HG03442 (cell line): Measurements from ENCODE around the gene TMEM132C.

Source experiments
- ATAC-seq: cut with Tn5 transposase; IDR thresholded peaks from one replicate; pipeline ENCODE4 v1.9.1; 2021; ENCODE audit warnings: mild to moderate bottlenecking, moderate library complexity; ENCODE audit not compliant: unreplicated experiment

TMEM132C gene

DNA sequence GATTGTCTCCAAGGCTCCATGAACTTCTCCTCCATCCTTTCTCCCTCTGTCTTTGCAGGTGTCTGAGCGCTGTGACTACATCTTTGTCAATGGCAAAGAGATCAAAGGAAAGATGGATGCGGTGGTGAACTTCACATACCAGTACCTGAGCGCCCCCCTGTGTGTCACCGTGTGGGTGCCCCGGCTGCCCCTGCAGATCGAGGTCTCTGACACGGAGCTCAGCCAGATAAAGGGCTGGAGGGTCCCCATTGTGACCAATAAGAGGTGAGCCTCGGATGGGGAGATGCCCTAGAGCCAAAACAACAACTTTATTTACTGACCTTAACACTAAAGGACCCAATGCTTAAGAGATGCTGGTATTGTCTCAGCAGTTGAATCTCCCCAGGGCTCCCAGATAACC lies 426.8 kb downstream of the TMEM132C start:
- no peak for ATAC-seq

- ATAC-seq = no peak
These were observed 427.5 kb downstream of the TMEM132C start for GRCh38 chr12:128694445-128694844.

DNA sequence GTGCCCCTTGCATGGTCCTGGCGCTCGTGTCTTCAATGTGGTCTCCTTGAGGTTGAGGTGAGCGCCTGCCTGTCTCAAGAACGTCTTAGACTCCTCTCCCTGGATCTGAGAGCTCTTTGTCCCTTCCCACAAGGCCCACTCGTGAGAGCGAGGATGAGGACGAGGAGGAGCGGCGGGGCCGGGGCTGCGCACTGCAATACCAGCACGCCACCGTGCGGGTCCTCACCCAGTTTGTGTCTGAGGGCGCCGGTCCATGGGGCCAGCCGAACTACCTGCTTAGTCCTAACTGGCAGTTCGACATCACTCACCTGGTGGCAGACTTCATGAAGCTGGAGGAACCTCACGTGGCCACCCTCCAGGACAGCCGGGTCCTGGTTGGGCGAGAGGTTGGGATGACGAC lies 428.7 kb downstream of the TMEM132C start:
- ATAC-seq = no peak

- ATAC-seq = no peak
These were observed 431.5 kb downstream of the TMEM132C start for GRCh38 chr12:128698301-128698972.

DNA sequence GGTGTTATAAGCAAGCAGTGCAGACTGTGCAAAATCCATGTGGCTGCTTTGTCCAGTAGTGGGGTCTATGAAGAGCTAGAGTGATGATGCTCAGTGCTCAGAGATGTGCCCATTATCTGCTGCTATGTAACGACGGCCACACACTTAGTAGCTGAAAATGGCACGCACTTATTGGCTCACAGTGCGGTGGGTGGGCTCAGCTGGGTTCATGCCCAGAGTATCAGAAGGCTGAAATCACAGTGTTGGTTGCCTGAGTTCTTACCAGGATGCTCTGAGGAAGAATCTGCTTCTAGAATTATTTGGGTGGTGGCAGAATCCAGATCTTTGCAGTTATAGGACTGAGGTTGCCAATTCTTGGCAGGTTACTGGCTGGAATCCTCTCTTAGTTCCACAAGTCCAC lies 432.1 kb downstream of the TMEM132C start:
- no peak for ATAC-seq

- no peak for ATAC-seq
These were observed 435.4 kb downstream of the TMEM132C start for GRCh38 chr12:128702371-128702770.

GRCh38 chr12:128705140-128705539 lies 438.2 kb downstream of the TMEM132C start:
- no peak for ATAC-seq

DNA sequence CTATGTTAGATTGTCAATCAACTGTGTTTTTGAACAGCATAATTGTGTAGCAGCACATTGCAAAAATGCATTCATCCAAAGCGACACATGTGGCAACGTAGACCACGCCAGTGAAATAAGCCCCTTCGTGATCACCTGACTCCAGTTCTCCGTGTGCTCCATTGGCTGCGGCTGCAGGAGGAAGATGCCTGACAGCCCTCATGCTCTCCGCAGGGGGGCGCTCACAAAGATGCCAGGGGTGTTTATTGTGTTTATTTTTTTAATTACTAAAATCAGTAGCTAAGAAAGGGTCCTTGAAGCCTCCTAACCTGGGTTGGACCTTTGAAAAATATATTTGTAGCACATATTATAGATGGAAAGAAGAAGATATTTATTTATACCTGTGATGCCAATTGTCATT lies 440.5 kb downstream of the TMEM132C start:
- ATAC-seq = no peak

GRCh38 chr12:128708789-128709188 lies 441.8 kb downstream of the TMEM132C start:
- ATAC-seq = no peak

GRCh38 chr12:128709660-128710059 lies 442.7 kb downstream of the TMEM132C start:
- no peak for ATAC-seq

GRCh38 chr12:128711486-128711885 lies 444.5 kb downstream of the TMEM132C start:
- no peak for ATAC-seq

- no peak for ATAC-seq
These were observed 445.7 kb downstream of the TMEM132C start for GRCh38 chr12:128712622-128713021.

- no peak for ATAC-seq
These were observed 448.5 kb downstream of the TMEM132C start for GRCh38 chr12:128715485-128715884.

GRCh38 chr12:128724468-128725046 lies 457.6 kb downstream of the TMEM132C start:
- ATAC-seq = no peak

DNA sequence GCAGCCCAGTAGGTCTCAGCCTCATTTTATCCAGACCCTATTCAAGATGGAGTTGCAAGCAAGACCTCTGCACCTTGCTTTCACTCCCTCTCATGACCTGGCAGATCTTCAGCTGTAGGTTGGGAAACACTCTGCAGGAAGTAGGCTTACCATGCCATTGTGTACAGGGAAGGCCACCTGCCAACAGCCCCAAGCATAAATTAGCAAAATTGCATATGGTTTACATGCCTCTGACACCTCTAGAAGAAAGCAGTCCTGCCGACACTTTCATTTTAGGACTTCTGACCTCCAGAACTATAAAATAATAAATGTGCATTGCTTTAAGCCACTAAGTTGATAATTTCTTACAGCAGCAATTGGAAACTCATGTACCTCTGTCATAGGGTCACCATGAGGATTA lies 459.9 kb downstream of the TMEM132C start:
- no peak for ATAC-seq

GRCh38 chr12:128727461-128727860 lies 460.5 kb downstream of the TMEM132C start:
- ATAC-seq = no peak

GRCh38 chr12:128727999-128728398 lies 461.0 kb downstream of the TMEM132C start:
- no peak for ATAC-seq

GRCh38 chr12:128729628-128730121 lies 462.7 kb downstream of the TMEM132C start:
- ATAC-seq = no peak

- no peak for ATAC-seq
These were observed 467.4 kb downstream of the TMEM132C start for GRCh38 chr12:128734371-128734770.

DNA sequence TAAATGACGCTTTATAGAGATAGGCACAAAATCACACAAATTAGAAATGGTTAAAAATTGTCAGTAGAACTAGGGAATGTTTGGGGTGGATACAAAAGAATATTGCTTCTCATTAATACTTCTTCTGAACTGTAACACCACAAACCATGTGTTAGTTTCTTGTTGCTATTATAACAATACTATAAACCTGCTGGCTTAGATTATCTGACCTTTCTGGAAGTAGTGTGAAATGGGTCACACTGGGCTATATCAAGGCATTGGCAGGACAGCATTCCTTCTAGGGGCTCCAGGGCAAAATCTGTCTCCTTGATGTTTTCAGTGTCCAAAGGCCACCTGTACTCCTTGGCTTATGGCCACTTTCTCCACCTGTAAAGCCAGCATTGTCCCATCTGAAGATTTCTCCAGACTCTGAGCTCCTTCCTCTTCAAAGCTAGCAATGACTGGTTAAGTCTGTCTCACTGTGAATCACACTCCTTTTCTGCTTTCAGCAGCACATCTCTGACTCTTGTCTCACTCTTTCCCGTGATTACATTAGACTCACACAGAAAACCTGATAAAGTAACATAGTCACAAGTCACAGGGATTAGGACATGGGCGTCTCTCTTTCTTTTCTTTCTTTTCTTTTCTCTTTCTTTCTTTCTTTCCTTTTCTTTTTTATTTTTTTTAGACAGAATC lies 470.5 kb downstream of the TMEM132C start:
- no peak for ATAC-seq

- no peak for ATAC-seq
These were observed 476.9 kb downstream of the TMEM132C start for GRCh38 chr12:128743916-128744315.
